HL-60 (cell line): ENCODE measurements around the gene TMEM135.
"Not testable (repeated sequence)": the region's sequence is repeated elsewhere in the genome, so short reads cannot be mapped to it uniquely, and the experiment has no call there.

Experiments
- DNase-seq, 2 experiments: peaks; one replicate each; pipeline ENCODE4 v3.0.0-alpha.2; 2010 to 2020; ENCODE audit warnings: low read depth in 1 of 2, low spot score in 1 of 2
- H3K27ac ChIP-seq: fragments of 250-450 bp; sonication (Bioruptor Pico); replicated peaks from 2 replicates; pipeline ENCODE4 v1.5.1; 2020; ENCODE audit warnings: mild to moderate bottlenecking, moderate library complexity
- H3K27me3 ChIP-seq: fragments of 250-450 bp; sonication (Bioruptor Pico); 2 replicates; pipeline ENCODE4 v1.5.1; 2021; ENCODE audit warnings: mild to moderate bottlenecking, moderate library complexity; ENCODE audit not compliant: insufficient read depth, poor library complexity, severe bottlenecking
- H3K4me3 ChIP-seq: replicated peaks from 2 replicates; pipeline ENCODE4 v1.5.1; 2011; ENCODE audit warnings: mild to moderate bottlenecking, control low read depth, low read length; ENCODE audit not compliant: insufficient read depth
- GABPA ChIP-seq: IDR thresholded peaks from 2 replicates; pipeline ENCODE4 v1.6.1; 2012; ENCODE audit warnings: low read depth
- POLR2AphosphoS5 ChIP-seq: IDR thresholded peaks from 2 replicates; pipeline ENCODE4 v1.6.1; 2012; ENCODE audit warnings: low read depth
- SPI1 ChIP-seq: IDR thresholded peaks from 2 replicates; pipeline ENCODE4 v1.6.1; 2012; ENCODE audit warnings: low read depth, mild to moderate bottlenecking, borderline replicate concordance
- TF ChIP-seq, protein P1 (sequence below): IDR thresholded peaks from one replicate; pipeline ENCODE4 v1.5.1; 2011; ENCODE audit warnings: low read length, control low read depth, inconsistent platforms; ENCODE audit not compliant: insufficient read depth
- TF ChIP-seq, protein P2 (sequence below): IDR thresholded peaks from 2 replicates; pipeline ENCODE4 v1.6.1; 2012; ENCODE audit warnings: low read depth; ENCODE audit not compliant: insufficient replicate concordance

TMEM135 gene

GRCh38 chr11:87097582-87097981 lies 59.8 kb downstream of the TMEM135 start:
- H3K4me3 ChIP-seq: no peak overlapping the region
- no peaks in the 10 kb centered on the region for H3K27me3 ChIP-seq
- no peak overlapping the region for H3K27ac ChIP-seq
- TF ChIP-seq, protein P1, sequence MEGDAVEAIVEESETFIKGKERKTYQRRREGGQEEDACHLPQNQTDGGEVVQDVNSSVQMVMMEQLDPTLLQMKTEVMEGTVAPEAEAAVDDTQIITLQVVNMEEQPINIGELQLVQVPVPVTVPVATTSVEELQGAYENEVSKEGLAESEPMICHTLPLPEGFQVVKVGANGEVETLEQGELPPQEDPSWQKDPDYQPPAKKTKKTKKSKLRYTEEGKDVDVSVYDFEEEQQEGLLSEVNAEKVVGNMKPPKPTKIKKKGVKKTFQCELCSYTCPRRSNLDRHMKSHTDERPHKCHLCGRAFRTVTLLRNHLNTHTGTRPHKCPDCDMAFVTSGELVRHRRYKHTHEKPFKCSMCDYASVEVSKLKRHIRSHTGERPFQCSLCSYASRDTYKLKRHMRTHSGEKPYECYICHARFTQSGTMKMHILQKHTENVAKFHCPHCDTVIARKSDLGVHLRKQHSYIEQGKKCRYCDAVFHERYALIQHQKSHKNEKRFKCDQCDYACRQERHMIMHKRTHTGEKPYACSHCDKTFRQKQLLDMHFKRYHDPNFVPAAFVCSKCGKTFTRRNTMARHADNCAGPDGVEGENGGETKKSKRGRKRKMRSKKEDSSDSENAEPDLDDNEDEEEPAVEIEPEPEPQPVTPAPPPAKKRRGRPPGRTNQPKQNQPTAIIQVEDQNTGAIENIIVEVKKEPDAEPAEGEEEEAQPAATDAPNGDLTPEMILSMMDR: peak; percentile 72
- no peak for TF ChIP-seq POLR2AphosphoS5
- TF ChIP-seq SPI1: peak; percentile 69; the same call in 1 of the 2 replicates
- no peak for TF ChIP-seq GABPA
- DNase-seq: peak; percentile 14 to 66

DNA sequence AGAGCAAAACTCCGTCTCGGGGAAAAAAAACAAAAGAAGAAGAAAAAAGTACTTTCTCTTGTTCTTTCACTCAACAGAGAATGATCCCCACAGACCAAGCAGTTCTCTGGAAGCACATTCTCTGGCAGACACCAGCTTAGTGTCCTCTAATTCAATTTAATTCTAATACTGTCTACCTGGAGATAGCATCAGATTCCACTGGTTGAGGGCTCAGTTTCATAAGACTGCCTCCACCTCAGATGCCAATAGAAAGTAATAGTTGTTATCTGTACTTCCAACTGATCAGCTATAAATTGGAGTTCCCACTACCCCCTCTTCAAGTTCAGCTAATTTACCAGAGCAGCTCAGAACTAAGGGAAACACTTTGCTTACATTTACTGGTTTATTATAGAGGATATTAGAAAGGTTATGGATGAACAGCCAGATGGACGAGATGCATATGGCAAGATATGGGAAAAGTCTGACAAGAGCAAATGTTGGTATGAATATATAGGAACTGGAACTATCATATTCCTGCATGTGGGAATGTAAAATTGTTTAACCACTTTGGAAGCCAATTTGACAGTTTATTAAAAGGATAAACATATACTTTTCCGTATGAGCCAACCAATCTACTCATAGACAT lies 64.3 kb downstream of the TMEM135 start:
- no peak overlapping the region for H3K27ac ChIP-seq
- TF ChIP-seq, protein P1: no peak
- no peak for TF ChIP-seq SPI1
- H3K27me3 ChIP-seq: no peaks in the 10 kb centered on the region
- no peak for DNase-seq
- H3K4me3 ChIP-seq: no peak overlapping the region

DNA sequence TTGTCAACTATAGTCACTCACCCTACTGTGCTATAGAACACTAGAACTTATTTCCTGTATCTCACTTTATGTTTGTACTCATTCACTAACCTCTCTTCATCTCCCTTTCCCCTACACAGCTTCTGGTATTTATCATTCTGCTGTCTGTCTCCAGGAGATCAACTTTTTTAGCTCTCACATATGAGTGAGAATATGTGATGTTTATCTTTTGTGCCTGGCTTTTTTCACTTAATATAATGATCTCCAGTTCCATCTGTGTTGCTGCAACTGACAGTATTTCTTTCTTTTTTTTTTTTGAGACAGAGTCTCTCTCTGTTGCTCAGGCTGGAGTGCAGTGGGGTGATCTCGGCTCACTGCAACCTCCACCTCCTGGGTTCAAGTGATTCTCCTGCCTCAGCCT lies 68.1 kb downstream of the TMEM135 start:
- H3K4me3 ChIP-seq, H3K27me3 ChIP-seq, H3K27ac ChIP-seq, DNase-seq: not testable (repeated sequence)

- H3K27me3 ChIP-seq, DNase-seq: not testable (repeated sequence)
Measured at GRCh38 chr11:87107379-87107778, 69.6 kb downstream of the TMEM135 start.

GRCh38 chr11:87110443-87111131 lies 72.9 kb downstream of the TMEM135 start:
- no peak overlapping the region for H3K27ac ChIP-seq
- no peak for DNase-seq
- no peak overlapping the region for H3K4me3 ChIP-seq
- no peaks in the 10 kb centered on the region for H3K27me3 ChIP-seq
- TF ChIP-seq, protein P1: no peak
- TF ChIP-seq SPI1 (no peak), POLR2AphosphoS5 (no peak)
- TF ChIP-seq, protein P2, sequence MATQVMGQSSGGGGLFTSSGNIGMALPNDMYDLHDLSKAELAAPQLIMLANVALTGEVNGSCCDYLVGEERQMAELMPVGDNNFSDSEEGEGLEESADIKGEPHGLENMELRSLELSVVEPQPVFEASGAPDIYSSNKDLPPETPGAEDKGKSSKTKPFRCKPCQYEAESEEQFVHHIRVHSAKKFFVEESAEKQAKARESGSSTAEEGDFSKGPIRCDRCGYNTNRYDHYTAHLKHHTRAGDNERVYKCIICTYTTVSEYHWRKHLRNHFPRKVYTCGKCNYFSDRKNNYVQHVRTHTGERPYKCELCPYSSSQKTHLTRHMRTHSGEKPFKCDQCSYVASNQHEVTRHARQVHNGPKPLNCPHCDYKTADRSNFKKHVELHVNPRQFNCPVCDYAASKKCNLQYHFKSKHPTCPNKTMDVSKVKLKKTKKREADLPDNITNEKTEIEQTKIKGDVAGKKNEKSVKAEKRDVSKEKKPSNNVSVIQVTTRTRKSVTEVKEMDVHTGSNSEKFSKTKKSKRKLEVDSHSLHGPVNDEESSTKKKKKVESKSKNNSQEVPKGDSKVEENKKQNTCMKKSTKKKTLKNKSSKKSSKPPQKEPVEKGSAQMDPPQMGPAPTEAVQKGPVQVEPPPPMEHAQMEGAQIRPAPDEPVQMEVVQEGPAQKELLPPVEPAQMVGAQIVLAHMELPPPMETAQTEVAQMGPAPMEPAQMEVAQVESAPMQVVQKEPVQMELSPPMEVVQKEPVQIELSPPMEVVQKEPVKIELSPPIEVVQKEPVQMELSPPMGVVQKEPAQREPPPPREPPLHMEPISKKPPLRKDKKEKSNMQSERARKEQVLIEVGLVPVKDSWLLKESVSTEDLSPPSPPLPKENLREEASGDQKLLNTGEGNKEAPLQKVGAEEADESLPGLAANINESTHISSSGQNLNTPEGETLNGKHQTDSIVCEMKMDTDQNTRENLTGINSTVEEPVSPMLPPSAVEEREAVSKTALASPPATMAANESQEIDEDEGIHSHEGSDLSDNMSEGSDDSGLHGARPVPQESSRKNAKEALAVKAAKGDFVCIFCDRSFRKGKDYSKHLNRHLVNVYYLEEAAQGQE: no peak

More at GRCh38 chr11:87107379-87107778, 69.6 kb downstream of the TMEM135 start:
- not testable (repeated sequence) for H3K4me3 ChIP-seq, H3K27ac ChIP-seq
